HFFc6 (cell line): ENCODE measurements around the gene NPTN. TPM values are rescaled to one million over a fixed set of nuclear protein-coding genes. Genes with fewer than 3 reads are reported as not detected.

Experiments
- DNase-seq: peaks from one replicate; pipeline ENCODE4 v3.0.0-alpha.2; 2018
- H3K27ac Mint-ChIP-seq: 2 replicates; pipeline ENCODE4 v1.8.0; 2020; ENCODE audit warnings: mild to moderate bottlenecking, mixed read lengths
- H3K27me3 Mint-ChIP-seq: 2 replicates; pipeline ENCODE4 v1.8.0; 2021; ENCODE audit warnings: mild to moderate bottlenecking, moderate library complexity, mixed read lengths; ENCODE audit not compliant: insufficient read depth
- H3K36me3 Mint-ChIP-seq: 2 replicates; pipeline ENCODE4 v1.8.0; 2021; ENCODE audit warnings: low read depth, mixed read lengths
- H3K4me1 Mint-ChIP-seq: 2 replicates; pipeline ENCODE4 v1.8.0; 2020; ENCODE audit warnings: low read depth, mixed read lengths
- H3K4me3 Mint-ChIP-seq: 2 replicates; pipeline ENCODE4 v1.8.0; 2020; ENCODE audit warnings: mild to moderate bottlenecking, moderate library complexity, mixed read lengths
- H3K9me3 Mint-ChIP-seq: 2 replicates; pipeline ENCODE4 v1.8.0; 2020; ENCODE audit warnings: mild to moderate bottlenecking, mixed read lengths
- CTCF ChIP-seq: fragments of 200-600 bp; sonication (generic); IDR thresholded peaks from 2 replicates; pipeline ENCODE4 v1.5.0; 2021; ENCODE audit warnings: antibody characterized with exemption, mild to moderate bottlenecking
- total RNA-seq, 6 experiments: library from RNA; stranded (reverse); fragmentation: NEBNext Ultra II Directional; extraction: Animal tissue kit (Norgen Biotek cat#: 25700); gene quantifications; 2 replicates in 1 of 6; 3 replicates in 5 of 6; pipeline ENCODE4 v1.2.3, GENCODE V29; 2021

The NPTN gene
- total RNA-seq, 6 experiments from 2014 or later = 183 to 215 (median 204) TPM

DNA sequence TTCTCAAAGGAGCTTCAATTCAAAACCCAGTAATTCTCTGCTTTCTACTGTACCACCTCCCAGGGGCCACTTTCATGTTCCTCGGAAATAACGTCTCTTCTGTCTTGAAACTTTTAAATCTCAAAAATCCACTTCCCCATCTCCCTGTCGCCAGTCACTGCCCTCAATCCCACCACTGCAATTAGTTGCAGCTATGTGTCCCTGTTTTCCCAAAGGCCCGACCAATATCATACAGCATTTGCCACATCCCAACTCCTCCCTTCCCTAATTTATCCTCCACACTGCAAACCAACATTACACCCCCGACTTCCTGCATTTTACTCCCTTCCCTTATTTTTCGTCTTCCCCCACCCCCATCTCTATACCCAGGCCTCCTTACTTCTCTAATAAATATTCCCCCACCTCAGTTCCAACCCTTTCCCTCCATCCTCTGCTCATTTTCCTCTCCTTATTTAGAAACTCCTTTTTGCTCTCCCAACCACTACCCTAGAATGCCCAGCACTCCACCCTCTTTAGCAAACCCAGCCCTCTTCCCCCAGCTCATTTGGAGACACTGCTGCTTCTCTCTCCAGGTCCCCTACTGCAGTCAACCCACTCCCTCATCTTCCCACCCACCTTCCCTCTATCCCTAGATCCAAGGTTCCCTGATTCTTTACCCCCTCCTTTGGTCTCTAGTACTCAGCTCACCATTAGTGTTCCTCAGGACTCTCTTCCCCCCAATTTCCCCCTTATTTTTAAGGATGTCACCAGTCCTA is 1.1 kb downstream of the NPTN start:
- TF ChIP-seq CTCF = no peak
- no peaks in the 10 kb centered on the region for H3K9me3 Mint-ChIP-seq
- peak overlapping the region; percentile 79 for H3K27ac Mint-ChIP-seq
- no peaks in the 10 kb centered on the region for H3K36me3 Mint-ChIP-seq
- DNase-seq = peak; percentile 39
- H3K4me3 Mint-ChIP-seq = peak overlapping the region; percentile 94
- peaks cover 84% of the 10 kb centered on the region for H3K4me1 Mint-ChIP-seq
- H3K27me3 Mint-ChIP-seq = peaks cover 2% of the 10 kb centered on the region; the same call in 1 of the 2 replicates

DNA sequence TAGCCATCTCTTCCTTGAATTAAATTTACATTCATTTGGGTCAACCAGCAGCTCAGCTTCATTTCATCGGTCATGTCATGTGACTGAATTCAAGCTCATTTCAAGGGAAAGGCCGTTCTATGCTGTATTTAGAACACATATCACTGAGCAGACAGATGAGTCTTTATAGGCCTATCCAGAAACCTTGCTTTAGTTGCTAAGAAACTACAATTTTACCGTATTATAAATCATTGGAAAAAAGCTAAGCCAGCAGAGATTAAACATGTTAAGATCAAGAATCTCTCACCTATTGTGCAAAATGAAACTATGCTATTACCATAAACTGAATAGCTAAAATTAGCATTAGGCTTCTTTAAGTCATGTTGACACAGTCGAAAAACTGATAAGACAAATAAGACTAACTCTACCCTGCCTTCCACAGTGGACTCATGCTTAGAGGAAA is 2.2 kb downstream of the NPTN start:
- H3K9me3 Mint-ChIP-seq = no peaks in the 10 kb centered on the region
- H3K4me3 Mint-ChIP-seq = peak overlapping the region; percentile 94
- TF ChIP-seq CTCF = no peak
- H3K27ac Mint-ChIP-seq = peak overlapping the region; percentile 21; the same call in 1 of the 2 replicates
- H3K4me1 Mint-ChIP-seq = peaks cover 84% of the 10 kb centered on the region
- peaks cover 2% of the 10 kb centered on the region; the same call in 1 of the 2 replicates for H3K27me3 Mint-ChIP-seq
- no peaks in the 10 kb centered on the region for H3K36me3 Mint-ChIP-seq
- DNase-seq = no peak

DNA sequence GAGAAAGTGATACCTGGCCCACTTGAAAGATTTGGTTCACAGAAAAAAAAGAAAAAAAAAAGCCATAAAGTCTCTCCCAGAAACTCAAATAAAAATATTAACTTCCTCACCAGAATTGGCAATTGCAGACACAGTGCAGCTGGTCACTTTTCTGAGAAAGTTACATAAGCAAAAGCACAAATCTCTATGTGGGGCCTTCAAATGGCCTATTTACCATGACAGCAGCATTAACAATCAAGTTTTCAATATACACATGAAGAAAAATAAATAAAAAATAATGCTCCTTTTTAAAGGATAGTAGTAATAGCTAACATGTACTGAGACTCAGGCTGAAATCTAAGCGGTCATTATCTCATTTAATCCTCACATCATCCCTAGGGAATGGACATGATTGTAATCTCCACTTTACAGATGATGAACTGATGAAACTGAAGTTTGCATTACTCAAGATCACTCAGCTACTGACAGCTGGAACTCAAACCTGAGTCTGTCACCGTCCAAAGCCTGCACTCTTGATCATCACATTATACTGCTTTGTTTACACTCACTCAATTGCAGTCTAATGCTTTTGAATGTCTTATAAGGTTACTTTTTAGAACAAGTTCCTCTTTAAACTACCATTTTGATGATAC is 3.3 kb downstream of the NPTN start:
- H3K4me1 Mint-ChIP-seq = peaks cover 81% of the 10 kb centered on the region
- H3K27me3 Mint-ChIP-seq = peaks cover 1% of the 10 kb centered on the region; the same call in 1 of the 2 replicates
- no peak for DNase-seq
- H3K9me3 Mint-ChIP-seq = no peaks in the 10 kb centered on the region
- peak overlapping the region; percentile 8; the same call in 1 of the 2 replicates for H3K4me3 Mint-ChIP-seq
- H3K36me3 Mint-ChIP-seq = no peaks in the 10 kb centered on the region
- H3K27ac Mint-ChIP-seq = peak overlapping the region; percentile 12; the same call in 1 of the 2 replicates
- TF ChIP-seq CTCF = no peak

DNA sequence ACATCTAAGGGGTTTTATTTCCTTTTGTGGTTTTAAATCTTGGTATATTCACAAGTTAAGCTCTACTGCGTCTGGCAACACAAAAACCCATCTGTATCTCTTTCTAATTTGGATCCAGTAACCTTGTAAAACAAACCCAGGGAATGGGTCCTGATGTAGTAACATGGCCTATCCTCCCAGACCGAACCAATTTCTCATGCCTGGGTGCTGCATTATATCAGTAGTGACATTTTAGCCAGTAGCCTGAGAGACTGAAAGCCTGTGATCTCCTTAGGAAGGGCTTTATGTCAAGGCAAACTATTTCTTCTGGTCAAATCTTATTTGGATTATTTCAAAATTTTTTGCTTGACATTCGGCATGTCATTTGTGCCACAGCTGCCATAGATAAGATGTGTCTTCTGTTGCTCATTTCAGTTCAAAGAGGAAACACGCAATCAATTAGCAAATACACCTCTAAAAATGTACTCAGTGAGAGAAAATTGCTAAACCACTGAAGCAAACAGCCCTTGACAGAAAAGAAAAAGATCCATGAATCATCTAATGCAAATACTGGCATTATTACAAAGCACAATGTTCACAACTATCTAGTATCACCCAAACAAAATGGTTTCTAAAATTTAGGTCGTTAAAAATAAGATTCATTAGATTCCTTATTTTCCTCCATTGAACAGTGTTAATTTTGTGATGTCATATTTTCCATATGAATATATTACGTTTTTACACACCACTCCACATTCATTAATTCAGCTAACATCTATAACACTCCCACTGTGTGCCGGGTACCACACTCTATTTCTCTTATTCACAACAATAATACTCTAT is 4.0 kb downstream of the NPTN start:
- no peak for DNase-seq
- Mint-ChIP-seq H3K4me3 (peak overlapping the region; percentile 12; the same call in 1 of the 2 replicates), H3K27ac (peak overlapping the region; percentile 12; the same call in 1 of the 2 replicates), H3K36me3 (no peaks in the 10 kb centered on the region), H3K27me3 (no peaks in the 10 kb centered on the region), H3K9me3 (no peaks in the 10 kb centered on the region), H3K4me1 (peaks cover 81% of the 10 kb centered on the region)
- no peak for TF ChIP-seq CTCF

- no peak for DNase-seq
- Mint-ChIP-seq H3K4me1 (peaks cover 80% of the 10 kb centered on the region), H3K27me3 (no peaks in the 10 kb centered on the region), H3K27ac (no peak overlapping the region), H3K9me3 (no peaks in the 10 kb centered on the region), H3K36me3 (no peaks in the 10 kb centered on the region), H3K4me3 (no peak overlapping the region)
- TF ChIP-seq CTCF = no peak
Observed at GRCh38 chr15:73628102-73628501, 5.1 kb downstream of the NPTN start.
